Transverse colon (tissue), 4 donors: ENCODE measurements around the gene PLOD2. TPM values are rescaled to one million over a fixed set of nuclear protein-coding genes. Genes with fewer than 3 reads are reported as not detected.

Experiments used
- DNase-seq: peaks from one replicate; pipeline ENCODE4 v3.0.0-alpha.2; 2019
- H3K27ac ChIP-seq, 4 donors: fragments of 200-600 bp; sonication (generic); 2 replicates each; pipeline ENCODE4 v1.5.1; 2016 to 2018; ENCODE audit warnings: inconsistent platforms in 4 of 4
- H3K27me3 ChIP-seq: fragments of 200-600 bp; sonication (generic); 2 replicates; pipeline ENCODE4 v1.5.1; 2017; ENCODE audit warnings: inconsistent platforms
- H3K36me3 ChIP-seq, 4 donors: fragments of 200-600 bp; sonication (generic); 2 replicates each; pipeline ENCODE4 v1.5.1; 2017 to 2019; ENCODE audit warnings: inconsistent platforms in 4 of 4
- H3K4me1 ChIP-seq, 4 donors: fragments of 200-600 bp; sonication (generic); 2 replicates each; pipeline ENCODE4 v1.5.1; 2017 to 2020; ENCODE audit warnings: inconsistent platforms in 4 of 4
- H3K4me3 ChIP-seq, 4 donors: fragments of 200-600 bp; sonication (generic); 1 replicate in 1 of 4; 2 replicates in 3 of 4; pipeline versions ENCODE4 v1.5.1 to v1.6.1; 2017 to 2019; ENCODE audit warnings: inconsistent platforms in 4 of 4
- H3K9me3 ChIP-seq, 2 donors: fragments of 200-600 bp; sonication (generic); 2 replicates each; pipeline ENCODE4 v1.5.1; 2017 to 2019; ENCODE audit warnings: inconsistent platforms in 2 of 2
- EP300 ChIP-seq: sonication (generic); formaldehyde crosslinking; IDR thresholded peaks from one replicate; pipeline ENCODE4 v1.6.1; 2017; ENCODE audit warnings: antibody characterized with exemption, low read depth
- POLR2A ChIP-seq: fragments of 450-650 bp; IDR thresholded peaks from one replicate; pipeline ENCODE4 v1.6.1; 2016; ENCODE audit warnings: antibody characterized with exemption, mild to moderate bottlenecking, moderate library complexity
- POLR2AphosphoS5 ChIP-seq, 3 donors: sonication (generic); formaldehyde crosslinking; IDR thresholded peaks; one replicate each; pipeline ENCODE4 v1.6.1; 2016; ENCODE audit warnings: antibody characterized with exemption in 3 of 3
- WGBS, 2 donors: methylation state at CpG; one replicate each; pipeline ENCODE4 v1.1.5; 2018; ENCODE audit warnings: low coverage in 1 of 2; 5-methylcytosine and 5-hydroxymethylcytosine counted together
- in situ Hi-C, 4 donors: fragments of 200-750 bp; cut with MboI; loops; one replicate each; pipeline versions ENCODE4 v1.15.0 to v1.15.1; 2017; ENCODE audit warnings: low sequenced_read_pairs in 3 of 4, low pct_ligation_motif_present in 1 of 4, low pct_unique_long_range_greater_than_20kb in 1 of 4
- intact Hi-C: fragments of 100-400 bp; cut with DNase I; formaldehyde crosslinking; loops from one replicate; pipeline ENCODE4 v1.15.1; 2023; ENCODE audit warnings: low total_unique reads
- total RNA-seq, 4 donors: library from RNA; depleted of rRNA; stranded (reverse); fragments of >200 nt; gene quantifications; one replicate each; pipeline ENCODE4 v1.1.0, GENCODE V29; 2016
- TF ChIP-seq, protein P1 (sequence below), 5 experiments: fragments of 200-600 bp in 3 of 5; fragments of 450-650 bp in 2 of 5; sonication (generic) in 3 of 5; IDR thresholded peaks; 1 replicate in 2 of 5; 2 replicates in 3 of 5; pipeline ENCODE4 v1.5.1; 2016 to 2017; ENCODE audit warnings: antibody characterized with exemption in 5 of 5, inconsistent platforms in 3 of 5, mild to moderate bottlenecking in 2 of 5, moderate library complexity in 1 of 5

Gene PLOD2
- total RNA-seq, 4 donors from 2014 or later, result 18.9 to 178 (median 92.0) TPM

GRCh38 chr3:146199762-146200161, 38.8 kb upstream of the PLOD2 start:
- Histone ChIP-seq H3K4me1 (no peaks in the 10 kb centered on the region), H3K4me3 (no peak overlapping the region), H3K27ac (no peak overlapping the region), H3K36me3 (peaks cover 0 to 4% (median 0%) of the 10 kb centered on the region in 4 donors), H3K27me3 (no peaks in the 10 kb centered on the region), H3K9me3 (no peaks in the 10 kb centered on the region)
- intact Hi-C loops (no loop called here), in situ Hi-C loops (loop anchor here in 2 of 4 donors (25.0 kb wide), 2 partner anchors 137 to 388 kb away; no protein-coding TSS in a partner anchor)
- TF ChIP-seq, protein P1, sequence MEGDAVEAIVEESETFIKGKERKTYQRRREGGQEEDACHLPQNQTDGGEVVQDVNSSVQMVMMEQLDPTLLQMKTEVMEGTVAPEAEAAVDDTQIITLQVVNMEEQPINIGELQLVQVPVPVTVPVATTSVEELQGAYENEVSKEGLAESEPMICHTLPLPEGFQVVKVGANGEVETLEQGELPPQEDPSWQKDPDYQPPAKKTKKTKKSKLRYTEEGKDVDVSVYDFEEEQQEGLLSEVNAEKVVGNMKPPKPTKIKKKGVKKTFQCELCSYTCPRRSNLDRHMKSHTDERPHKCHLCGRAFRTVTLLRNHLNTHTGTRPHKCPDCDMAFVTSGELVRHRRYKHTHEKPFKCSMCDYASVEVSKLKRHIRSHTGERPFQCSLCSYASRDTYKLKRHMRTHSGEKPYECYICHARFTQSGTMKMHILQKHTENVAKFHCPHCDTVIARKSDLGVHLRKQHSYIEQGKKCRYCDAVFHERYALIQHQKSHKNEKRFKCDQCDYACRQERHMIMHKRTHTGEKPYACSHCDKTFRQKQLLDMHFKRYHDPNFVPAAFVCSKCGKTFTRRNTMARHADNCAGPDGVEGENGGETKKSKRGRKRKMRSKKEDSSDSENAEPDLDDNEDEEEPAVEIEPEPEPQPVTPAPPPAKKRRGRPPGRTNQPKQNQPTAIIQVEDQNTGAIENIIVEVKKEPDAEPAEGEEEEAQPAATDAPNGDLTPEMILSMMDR (IDR thresholded peaks at IDR 0.05), result no peak
- no peak for TF ChIP-seq POLR2A
- 93 to 94% methylated on average over 4 to 5 of the region's 5 CpGs for WGBS, 2 donors
- DNase-seq, result no peak

- Histone ChIP-seq H3K9me3 (no peaks in the 10 kb centered on the region), H3K27ac (no peak overlapping the region), H3K4me3 (no peak overlapping the region), H3K36me3 (peaks cover 0 to 13% (median 0%) of the 10 kb centered on the region in 4 donors), H3K4me1 (no peaks in the 10 kb centered on the region), H3K27me3 (no peaks in the 10 kb centered on the region)
- intact Hi-C loops (no loop called here), in situ Hi-C loops (loop anchor here in 1 of 4 donors (25.0 kb wide), 1 partner anchor 134 kb away; no protein-coding TSS in a partner anchor)
- TF ChIP-seq POLR2AphosphoS5 (IDR thresholded peaks at IDR 0.05), result no peak
- no peak for TF ChIP-seq EP300
- TF ChIP-seq, protein P1 (IDR thresholded peaks at IDR 0.05), result no peak
- DNase-seq, result no peak
- whole genome bisulfite sequencing, 2 donors, result 94 to 100% methylated on average over 1 to 2 of the region's 2 CpGs
Observed at GRCh38 chr3:146196789-146197188, 35.8 kb upstream of the PLOD2 start.

DNA sequence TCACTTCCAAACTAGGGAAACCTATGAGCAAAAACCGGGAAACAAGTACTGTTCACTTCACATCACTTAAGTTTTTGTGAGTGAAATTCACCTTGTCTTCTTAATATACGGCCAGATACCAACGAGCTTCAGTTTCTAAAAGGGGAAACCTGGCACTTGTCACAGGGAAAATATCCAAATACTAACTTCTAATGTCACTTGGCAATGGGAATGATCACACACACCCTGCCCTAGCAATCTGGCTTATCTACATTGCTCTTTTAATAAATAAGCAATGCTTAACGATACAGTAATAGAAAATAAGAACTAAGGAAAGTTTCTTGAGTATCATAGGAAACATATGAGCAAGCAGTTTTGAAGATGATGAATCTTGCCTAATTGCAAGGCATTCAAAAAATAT, 34.6 kb upstream of the PLOD2 start:
- no peaks in the 10 kb centered on the region for H3K27me3 ChIP-seq
- no peaks in the 10 kb centered on the region for H3K4me1 ChIP-seq
- WGBS, 2 donors, result 53 to 71% methylated on average over 2 to 4 of the region's 4 CpGs
- H3K4me3 ChIP-seq, result no peak overlapping the region
- intact Hi-C loops, result no loop called here
- in situ Hi-C loops, result loop anchor here in 1 of 4 donors (25.0 kb wide), 1 partner anchor 133 kb away; no protein-coding TSS in a partner anchor
- H3K9me3 ChIP-seq, result no peaks in the 10 kb centered on the region
- no peak overlapping the region for H3K27ac ChIP-seq
- no peak for DNase-seq
- peaks cover 0 to 13% (median 0%) of the 10 kb centered on the region in 4 donors for H3K36me3 ChIP-seq
- TF ChIP-seq POLR2AphosphoS5 (IDR thresholded peaks at IDR 0.05) (no peak), EP300 (no peak), POLR2A (no peak)
- TF ChIP-seq, protein P1 (IDR thresholded peaks at IDR 0.05), result no peak

- intact Hi-C loops (no loop called here), in situ Hi-C loops (loop anchor here in 1 of 4 donors (25.0 kb wide), 1 partner anchor 133 kb away; no protein-coding TSS in a partner anchor)
- H3K27ac ChIP-seq, result no peak overlapping the region
- H3K4me3 ChIP-seq, result no peak overlapping the region
- H3K9me3 ChIP-seq, result no peaks in the 10 kb centered on the region
- TF ChIP-seq POLR2AphosphoS5 (IDR thresholded peaks at IDR 0.05), result no peak
- TF ChIP-seq POLR2A, result no peak
- WGBS, 2 donors, result 70 to 83% methylated on average over 3 of the region's 3 CpGs
- peaks cover 0 to 13% (median 0%) of the 10 kb centered on the region in 4 donors for H3K36me3 ChIP-seq
- no peaks in the 10 kb centered on the region for H3K27me3 ChIP-seq
- no peak for DNase-seq
- no peaks in the 10 kb centered on the region for H3K4me1 ChIP-seq
Observed at GRCh38 chr3:146195030-146195429, 34.0 kb upstream of the PLOD2 start.

- intact Hi-C loops, result no loop called here
- H3K9me3 ChIP-seq, result no peaks in the 10 kb centered on the region
- no peak overlapping the region for H3K27ac ChIP-seq
- 71 to 82% methylated on average over 1 of the region's 1 CpG for WGBS, 2 donors
- in situ Hi-C loops, result loop anchor here in 1 of 4 donors (25.0 kb wide), 1 partner anchor 129 kb away; no protein-coding TSS in a partner anchor
- TF ChIP-seq, protein P1 (IDR thresholded peaks at IDR 0.05), result no peak
- TF ChIP-seq POLR2A (no peak), EP300 (no peak), POLR2AphosphoS5 (IDR thresholded peaks at IDR 0.05) (no peak)
- H3K4me1 ChIP-seq, result no peaks in the 10 kb centered on the region
- DNase-seq, result no peak
- H3K36me3 ChIP-seq, result peaks cover 0 to 13% (median 0%) of the 10 kb centered on the region in 4 donors
- H3K27me3 ChIP-seq, result no peaks in the 10 kb centered on the region
- H3K4me3 ChIP-seq, result no peak overlapping the region
Observed at GRCh38 chr3:146191051-146191450, 30.1 kb upstream of the PLOD2 start.
